Astrocyte (in vitro differentiated cells and primary cell): ENCODE measurements around the gene CELF1. TPM values are rescaled to one million over a fixed set of nuclear protein-coding genes. Genes with fewer than 3 reads are reported as not detected.
"Not testable (repeated sequence)": the region's sequence is repeated elsewhere in the genome, so short reads cannot be mapped to it uniquely, and the experiment has no call there.

Experiments used
- DNase-seq: peaks from one replicate; pipeline ENCODE4 v3.0.0-alpha.2; 2010; ENCODE audit warnings: low read depth
- FAIRE-seq: peaks from 2 replicates; lab custom pipeline; 2011; peaks lifted over from hg19 to GRCh38; lab: Jason Lieb, UNC
- H2AFZ ChIP-seq: 2 replicates; pipeline ENCODE4 v1.6.0; 2012; ENCODE audit warnings: low read depth, low read length, inconsistent platforms
- H3K27ac ChIP-seq: 2 replicates; pipeline ENCODE4 v1.5.1; 2011; ENCODE audit warnings: low read depth, low read length, inconsistent platforms
- H3K27me3 ChIP-seq: 2 replicates; pipeline ENCODE4 v1.6.0; 2011; ENCODE audit warnings: low read length, inconsistent platforms; ENCODE audit not compliant: insufficient read depth
- H3K36me3 ChIP-seq: 2 replicates; pipeline ENCODE4 v1.5.1; 2011; ENCODE audit warnings: low read length, inconsistent platforms; ENCODE audit not compliant: insufficient read depth
- H3K4me1 ChIP-seq: 2 replicates; pipeline ENCODE4 v1.5.1; 2011; ENCODE audit warnings: low read length, inconsistent platforms; ENCODE audit not compliant: insufficient read depth
- H3K4me2 ChIP-seq: 2 replicates; pipeline ENCODE4 v1.6.0; 2012; ENCODE audit warnings: low read length, inconsistent platforms
- H3K4me3 ChIP-seq: 2 replicates; pipeline ENCODE4 v1.5.1; 2011; ENCODE audit warnings: low read depth, mild to moderate bottlenecking, low read length, inconsistent platforms; ENCODE audit not compliant: insufficient read depth
- H3K79me2 ChIP-seq: 2 replicates; pipeline ENCODE4 v1.6.0; 2012; ENCODE audit warnings: mild to moderate bottlenecking, low read length, inconsistent platforms; ENCODE audit not compliant: insufficient read depth
- H3K9ac ChIP-seq: 2 replicates; pipeline ENCODE4 v1.6.0; 2012; ENCODE audit warnings: mild to moderate bottlenecking, low read length, inconsistent platforms
- H3K9me3 ChIP-seq: 2 replicates; pipeline ENCODE4 v1.5.1; 2012; ENCODE audit warnings: low read depth, mild to moderate bottlenecking, low read length, inconsistent platforms; ENCODE audit not compliant: insufficient read depth
- H4K20me1 ChIP-seq: 2 replicates; pipeline ENCODE4 v1.6.0; 2012; ENCODE audit warnings: low read length, inconsistent platforms; ENCODE audit not compliant: insufficient read depth
- H3K27ac Mint-ChIP-seq: one replicate; pipeline ENCODE4 v1.8.0; 2021; ENCODE audit warnings: mild to moderate bottlenecking, mixed read lengths; ENCODE audit not compliant: unreplicated experiment
- H3K27me3 Mint-ChIP-seq: one replicate; pipeline ENCODE4 v1.8.0; 2021; ENCODE audit warnings: low read depth, mixed read lengths; ENCODE audit not compliant: unreplicated experiment
- H3K36me3 Mint-ChIP-seq: one replicate; pipeline ENCODE4 v1.8.0; 2021; ENCODE audit warnings: low read depth, mixed read lengths; ENCODE audit not compliant: unreplicated experiment
- H3K4me1 Mint-ChIP-seq: one replicate; pipeline ENCODE4 v1.8.0; 2021; ENCODE audit warnings: low read depth, mixed read lengths; ENCODE audit not compliant: unreplicated experiment
- H3K4me3 Mint-ChIP-seq: one replicate; pipeline ENCODE4 v1.8.0; 2021; ENCODE audit warnings: mild to moderate bottlenecking, moderate library complexity, mixed read lengths; ENCODE audit not compliant: unreplicated experiment
- H3K9me3 Mint-ChIP-seq: one replicate; pipeline ENCODE4 v1.8.0; 2021; ENCODE audit warnings: mild to moderate bottlenecking, mixed read lengths; ENCODE audit not compliant: unreplicated experiment
- CTCF ChIP-seq: IDR thresholded peaks from 2 replicates; pipeline ENCODE4 v1.5.1; 2011; ENCODE audit warnings: low read depth, mild to moderate bottlenecking, inconsistent platforms, low read length, moderate library complexity; ENCODE audit not compliant: insufficient read depth
- EZH2 ChIP-seq: IDR thresholded peaks from 2 replicates; pipeline ENCODE4 v1.6.1; 2012; ENCODE audit warnings: mild to moderate bottlenecking, low read length, inconsistent platforms; ENCODE audit not compliant: insufficient read depth
- total RNA-seq: library from RNA; stranded (reverse); gene quantifications from 2 replicates; pipeline ENCODE4 v1.2.1, GENCODE V29; 2021

The CELF1 gene
- total RNA-seq, 1 donor from 2014 or later = 101 TPM

DNA sequence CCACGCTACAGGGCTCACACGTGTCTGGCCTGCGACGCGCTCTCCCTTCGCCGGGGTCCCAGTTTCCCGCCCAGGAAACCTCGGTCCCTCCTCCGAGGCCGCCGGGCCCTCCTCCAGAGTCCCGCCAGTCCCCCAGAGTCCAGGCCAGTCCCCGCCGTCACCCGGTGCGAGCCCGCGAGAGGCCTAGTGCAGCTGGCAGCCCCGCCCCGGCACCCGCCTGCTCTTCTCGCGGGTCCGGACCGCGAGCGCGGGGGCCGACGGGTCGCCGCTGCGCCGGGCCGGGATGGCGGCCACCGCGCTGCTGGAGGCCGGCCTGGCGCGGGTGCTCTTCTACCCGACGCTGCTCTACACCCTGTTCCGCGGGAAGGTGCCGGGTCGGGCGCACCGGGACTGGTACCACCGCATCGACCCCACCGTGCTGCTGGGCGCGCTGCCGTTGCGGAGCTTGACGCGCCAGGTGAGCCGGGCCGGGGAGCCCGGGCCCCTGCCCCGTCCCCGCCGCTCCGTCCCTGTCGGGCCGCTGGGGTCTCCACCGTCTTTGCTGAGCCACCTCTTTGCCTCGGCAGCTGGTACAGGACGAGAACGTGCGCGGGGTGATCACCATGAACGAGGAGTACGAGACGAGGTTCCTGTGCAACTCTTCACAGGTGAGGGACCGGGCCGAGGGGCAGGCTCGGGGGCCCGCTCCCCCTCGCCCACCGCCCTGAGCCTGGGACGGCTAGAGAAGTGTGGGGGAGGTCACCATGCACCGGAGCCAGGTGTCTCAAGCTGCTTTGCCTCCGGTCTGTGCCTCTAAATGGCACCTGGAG is 12.6 kb upstream of the CELF1 start, which contains the start of gene PTPMT1:
TSS of gene PTPMT1 (plus strand) at position 260 of the 809 bp plus-strand sequence. CDS start at position 284, 24 bp downstream.
- Mint-ChIP-seq H3K27me3 (no peaks in the 10 kb centered on the region), H3K27ac (peak within 1 kb of the TSS; percentile 47), H3K9me3 (no peaks in the 10 kb centered on the region)

GRCh38 chr11:47564933-47565339 is 12.0 kb upstream of the CELF1 start:
- Mint-ChIP-seq H3K27me3 (no peaks in the 10 kb centered on the region), H3K4me3 (peak overlapping the region; percentile 82), H3K4me1 (no peaks in the 10 kb centered on the region), H3K27ac (peak overlapping the region; percentile 26), H3K9me3 (no peaks in the 10 kb centered on the region), H3K36me3 (peaks cover 5% of the 10 kb centered on the region)
- no peak for FAIRE-seq
- Histone ChIP-seq H3K27me3 (no peaks in the 10 kb centered on the region), H3K79me2 (peaks cover 41% of the 10 kb centered on the region), H3K4me3 (peak overlapping the region; percentile 92), H3K4me1 (peaks cover 7% of the 10 kb centered on the region), H2AFZ (peak overlapping the region; percentile 92), H3K36me3 (peaks cover 3% of the 10 kb centered on the region), H4K20me1 (no peaks in the 10 kb centered on the region), H3K4me2 (peak overlapping the region; percentile 97), H3K27ac (peak overlapping the region; percentile 70), H3K9me3 (no peaks in the 10 kb centered on the region), H3K9ac (peak overlapping the region; percentile 93)
- TF ChIP-seq CTCF (no peak), EZH2 (no peak)
- DNase-seq = no peak

More for the DNA sequence above, 12.6 kb upstream of the CELF1 start, which contains the start of gene PTPMT1:
- Histone ChIP-seq H3K27ac (peak within 1 kb of the TSS; percentile 70), H2AFZ (peak within 1 kb of the TSS; percentile 92), H3K9me3 (no peaks in the 10 kb centered on the region), H3K9ac (peak within 1 kb of the TSS; percentile 93), H3K79me2 (peaks cover 47% of the 10 kb centered on the region), H3K4me2 (peak within 1 kb of the TSS; percentile 97), H3K36me3 (peaks cover 3% of the 10 kb centered on the region), H3K27me3 (no peaks in the 10 kb centered on the region), H3K4me1 (peaks cover 7% of the 10 kb centered on the region), H3K4me3 (peak within 1 kb of the TSS; percentile 92), H4K20me1 (no peaks in the 10 kb centered on the region)
- peak; percentile 53 for DNase-seq
- H3K36me3 Mint-ChIP-seq = peaks cover 5% of the 10 kb centered on the region
- H3K4me3 Mint-ChIP-seq = peak within 1 kb of the TSS; percentile 83
- H3K4me1 Mint-ChIP-seq = no peaks in the 10 kb centered on the region
- FAIRE-seq = no peak
- TF ChIP-seq EZH2 = no peak
- no peak for TF ChIP-seq CTCF

- H3K36me3 ChIP-seq, H3K9ac ChIP-seq, H3K36me3 Mint-ChIP-seq, H3K4me1 ChIP-seq, DNase-seq, H4K20me1 ChIP-seq, H3K27me3 ChIP-seq, H3K9me3 Mint-ChIP-seq, H3K4me3 ChIP-seq, H2AFZ ChIP-seq, H3K27me3 Mint-ChIP-seq, H3K27ac Mint-ChIP-seq, FAIRE-seq, H3K27ac ChIP-seq, H3K9me3 ChIP-seq, H3K4me1 Mint-ChIP-seq: not testable (repeated sequence)
- Histone ChIP-seq H3K4me2 (peak overlapping the region; percentile 8), H3K79me2 (peaks cover 35% of the 10 kb centered on the region)
- H3K4me3 Mint-ChIP-seq = peak overlapping the region; percentile 57
Observed at GRCh38 chr11:47564366-47564765, 11.4 kb upstream of the CELF1 start.

- not testable (repeated sequence) for H3K9me3 Mint-ChIP-seq, FAIRE-seq, H3K36me3 ChIP-seq, H2AFZ ChIP-seq, H3K9ac ChIP-seq, H3K9me3 ChIP-seq, H3K4me1 ChIP-seq, H3K4me2 ChIP-seq, H3K27me3 ChIP-seq, H3K4me1 Mint-ChIP-seq, H3K36me3 Mint-ChIP-seq, H3K27ac ChIP-seq, H3K4me3 Mint-ChIP-seq, H3K27me3 Mint-ChIP-seq, H4K20me1 ChIP-seq, H3K4me3 ChIP-seq, H3K27ac Mint-ChIP-seq, DNase-seq
- peaks cover 23% of the 10 kb centered on the region for H3K79me2 ChIP-seq
Observed at GRCh38 chr11:47562393-47562792, 9.5 kb upstream of the CELF1 start.
